Inflammatory macrophage (primary cell): Measurements from ENCODE around the gene IL19.
"Not testable (repeated sequence)": the region's sequence is repeated elsewhere in the genome, so short reads cannot be mapped to it uniquely, and the experiment has no call there.

Experiments used
- DNase-seq, 2 donors: peaks; one replicate each; pipeline ENCODE4 v3.0.0-alpha.2; 2020 to 2022

Gene IL19

GRCh38 chr1:206741142-206741701 lies 29.4 kb upstream of the IL19 start:
- DNase-seq = no peak

- DNase-seq = no peak
Measured at GRCh38 chr1:206742719-206743383, 27.7 kb upstream of the IL19 start.

GRCh38 chr1:206744683-206745082 lies 25.9 kb upstream of the IL19 start:
- peak in 1 of 2 donors; percentile 28 for DNase-seq

- DNase-seq = no peak
Measured at GRCh38 chr1:206745301-206745700, 25.3 kb upstream of the IL19 start.

- DNase-seq = peak in 1 of 2 donors; percentile 26
Measured at GRCh38 chr1:206748348-206749030, 22.1 kb upstream of the IL19 start.

GRCh38 chr1:206751891-206752290 lies 18.7 kb upstream of the IL19 start:
- DNase-seq = no peak

- DNase-seq = no peak
Measured at GRCh38 chr1:206752481-206752880, 18.1 kb upstream of the IL19 start.

GRCh38 chr1:206753141-206753540 lies 17.4 kb upstream of the IL19 start:
- peak; percentile 58 to 71 for DNase-seq

- peak in 1 of 2 donors; percentile 35 for DNase-seq
Measured at GRCh38 chr1:206754011-206754410, 16.6 kb upstream of the IL19 start.

GRCh38 chr1:206757524-206758266 lies 12.9 kb upstream of the IL19 start:
- DNase-seq = no peak

GRCh38 chr1:206760590-206760989 lies 10.0 kb upstream of the IL19 start:
- DNase-seq = no peak

- DNase-seq = no peak
Measured at GRCh38 chr1:206761159-206761768, 9.3 kb upstream of the IL19 start.

- DNase-seq = not testable (repeated sequence)
Measured at GRCh38 chr1:206762741-206763364, 7.7 kb upstream of the IL19 start.

- DNase-seq = not testable (repeated sequence)
Measured at GRCh38 chr1:206765771-206766170, 4.8 kb upstream of the IL19 start.

GRCh38 chr1:206766251-206766856 lies 4.2 kb upstream of the IL19 start:
- peak; percentile 77 to 85 for DNase-seq

GRCh38 chr1:206768472-206769303 lies 1.9 kb upstream of the IL19 start:
- DNase-seq = no peak

- DNase-seq = no peak
Measured at GRCh38 chr1:206769304-206769731, 1.3 kb upstream of the IL19 start.

GRCh38 chr1:206771338-206771692 lies 742 bp downstream of the IL19 start:
- no peak for DNase-seq

GRCh38 chr1:206772243-206772937 lies 1.8 kb downstream of the IL19 start, which contains the start of gene IL10:
TSS of gene IL10 (minus strand) at chr1:206772494. CDS start at chr1:206772435, 59 bp downstream.
- peak; percentile 58 to 61 for DNase-seq

- peak; percentile 55 to 62 for DNase-seq
Measured at GRCh38 chr1:206774093-206774492, 3.5 kb downstream of the IL19 start.
